Activated B cell treated with CpG ODN at 0.5 μM for 24 hours (primary cell): ENCODE data around the gene ERBB4. TPM values are rescaled to one million over a fixed set of nuclear protein-coding genes. Genes with fewer than 3 reads are reported as not detected.
"Not testable (repeated sequence)": the region's sequence is repeated elsewhere in the genome, so short reads cannot be mapped to it uniquely, and the experiment has no call there.

Experiments used
- ATAC-seq: fragments of 200-7000 bp; cut with Tn5 transposase; one replicate; pipeline ENCODE4 v1.10.0; 2021; ENCODE audit warnings: low read depth, mild to moderate bottlenecking, moderate library complexity
- CTCF ChIA-PET: fragments of 350-600 bp; sonication (Branson Sonifier 250); formaldehyde crosslinking; loops from one replicate; lab custom pipeline; 2021; ENCODE audit warnings: antibody characterized with exemption; lab: Charles Lee
- POLR2A ChIA-PET: fragments of 350-600 bp; sonication (Branson Sonifier 250); formaldehyde crosslinking; loops from one replicate; lab custom pipeline; 2021; ENCODE audit warnings: antibody characterized with exemption; lab: Charles Lee
- DNase-seq: peaks from one replicate; pipeline ENCODE4 v3.0.0; 2022
- H3K27ac Mint-ChIP-seq: one replicate; pipeline ENCODE4 v1.8.0; 2020; ENCODE audit warnings: mixed read lengths
- H3K27me3 Mint-ChIP-seq: one replicate; pipeline ENCODE4 v1.8.0; 2021; ENCODE audit warnings: mixed read lengths
- H3K36me3 Mint-ChIP-seq: one replicate; pipeline ENCODE4 v1.8.0; 2021; ENCODE audit warnings: low read depth, mixed read lengths
- H3K4me1 Mint-ChIP-seq: one replicate; pipeline ENCODE4 v1.8.0; 2021; ENCODE audit warnings: mixed read lengths
- H3K4me3 Mint-ChIP-seq: one replicate; pipeline ENCODE4 v1.8.0; 2020; ENCODE audit warnings: mild to moderate bottlenecking, mixed read lengths
- H3K9me3 Mint-ChIP-seq: one replicate; pipeline ENCODE4 v1.8.0; 2020; ENCODE audit warnings: mixed read lengths
- intact Hi-C: fragments of 100-400 bp; cut with micrococcal nuclease; formaldehyde crosslinking; loops from one replicate; pipeline ENCODE4 v1.15.1; 2024
- total RNA-seq: library from RNA; stranded (reverse); gene quantifications from 2 replicates; pipeline ENCODE4 v1.2.3, GENCODE V29; 2022
- TF ChIP-seq, protein P1 (sequence below): fragments of 200-600 bp; IDR thresholded peaks from one replicate; pipeline ENCODE4 v1.8.0; 2022; ENCODE audit warnings: antibody characterized with exemption, mild to moderate bottlenecking

Gene ERBB4
- total RNA-seq, 1 donor from 2014 or later = not detected

DNA sequence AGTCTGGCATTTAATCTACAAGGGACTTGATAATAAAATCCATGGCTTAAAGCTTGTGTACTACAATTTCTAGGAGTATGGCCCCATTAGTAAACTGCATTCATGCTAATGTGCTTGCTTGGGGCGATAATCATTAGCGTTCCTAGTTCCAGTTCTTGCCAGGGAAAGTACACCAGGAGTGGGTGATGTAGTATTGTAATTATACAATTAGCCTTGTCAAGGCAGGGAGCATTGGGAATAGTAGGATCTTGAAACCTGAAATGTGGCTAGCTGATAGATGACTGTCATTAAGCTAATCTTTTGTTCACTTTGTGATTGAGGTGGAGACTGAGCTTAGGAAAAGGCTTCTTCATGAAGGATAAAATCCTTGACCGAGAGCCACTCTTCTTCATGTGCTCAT, 993.0 kb downstream of the ERBB4 start:
- Mint-ChIP-seq H3K36me3 (no peaks in the 10 kb centered on the region), H3K27ac (no peak overlapping the region), H3K9me3 (no peaks in the 10 kb centered on the region), H3K27me3 (no peaks in the 10 kb centered on the region), H3K4me1 (no peaks in the 10 kb centered on the region), H3K4me3 (no peak overlapping the region)
- no peak for ATAC-seq
- POLR2A ChIA-PET = no interaction called here
- DNase-seq = no peak
- CTCF ChIA-PET = no interaction called here
- TF ChIP-seq, protein P1, sequence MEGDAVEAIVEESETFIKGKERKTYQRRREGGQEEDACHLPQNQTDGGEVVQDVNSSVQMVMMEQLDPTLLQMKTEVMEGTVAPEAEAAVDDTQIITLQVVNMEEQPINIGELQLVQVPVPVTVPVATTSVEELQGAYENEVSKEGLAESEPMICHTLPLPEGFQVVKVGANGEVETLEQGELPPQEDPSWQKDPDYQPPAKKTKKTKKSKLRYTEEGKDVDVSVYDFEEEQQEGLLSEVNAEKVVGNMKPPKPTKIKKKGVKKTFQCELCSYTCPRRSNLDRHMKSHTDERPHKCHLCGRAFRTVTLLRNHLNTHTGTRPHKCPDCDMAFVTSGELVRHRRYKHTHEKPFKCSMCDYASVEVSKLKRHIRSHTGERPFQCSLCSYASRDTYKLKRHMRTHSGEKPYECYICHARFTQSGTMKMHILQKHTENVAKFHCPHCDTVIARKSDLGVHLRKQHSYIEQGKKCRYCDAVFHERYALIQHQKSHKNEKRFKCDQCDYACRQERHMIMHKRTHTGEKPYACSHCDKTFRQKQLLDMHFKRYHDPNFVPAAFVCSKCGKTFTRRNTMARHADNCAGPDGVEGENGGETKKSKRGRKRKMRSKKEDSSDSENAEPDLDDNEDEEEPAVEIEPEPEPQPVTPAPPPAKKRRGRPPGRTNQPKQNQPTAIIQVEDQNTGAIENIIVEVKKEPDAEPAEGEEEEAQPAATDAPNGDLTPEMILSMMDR = no peak
- intact Hi-C loops = no loop called here

DNA sequence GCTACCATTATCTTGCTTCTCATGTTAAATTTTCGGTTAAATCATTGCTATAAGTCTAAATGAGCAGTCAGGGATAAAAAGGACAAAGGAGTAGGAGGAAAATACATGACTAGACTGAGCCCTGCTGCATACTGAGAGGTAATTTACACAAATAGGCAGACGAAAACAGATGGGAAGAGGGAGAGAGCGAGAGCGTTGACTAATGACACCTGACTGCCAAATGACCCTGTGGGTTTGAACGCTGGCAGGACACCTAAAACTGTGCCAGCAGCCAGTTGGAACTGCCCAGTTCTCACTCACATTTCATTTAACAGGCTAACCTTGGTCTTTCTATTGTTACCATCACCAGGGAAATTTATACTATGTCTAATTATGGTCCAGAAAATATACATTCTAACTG, 1004.0 kb downstream of the ERBB4 start:
- no peak for ATAC-seq
- intact Hi-C loops = no loop called here
- TF ChIP-seq, protein P1 = no peak
- Mint-ChIP-seq H3K4me3 (no peak overlapping the region), H3K27me3 (no peaks in the 10 kb centered on the region), H3K36me3 (no peaks in the 10 kb centered on the region), H3K4me1 (no peaks in the 10 kb centered on the region), H3K9me3 (no peaks in the 10 kb centered on the region), H3K27ac (no peak overlapping the region)
- POLR2A ChIA-PET = interaction anchor here (0.7 kb wide), 1 partner anchor 21 kb away, joined by 3 read pairs; no protein-coding TSS in a partner anchor
- no peak for DNase-seq
- CTCF ChIA-PET = no interaction called here

DNA sequence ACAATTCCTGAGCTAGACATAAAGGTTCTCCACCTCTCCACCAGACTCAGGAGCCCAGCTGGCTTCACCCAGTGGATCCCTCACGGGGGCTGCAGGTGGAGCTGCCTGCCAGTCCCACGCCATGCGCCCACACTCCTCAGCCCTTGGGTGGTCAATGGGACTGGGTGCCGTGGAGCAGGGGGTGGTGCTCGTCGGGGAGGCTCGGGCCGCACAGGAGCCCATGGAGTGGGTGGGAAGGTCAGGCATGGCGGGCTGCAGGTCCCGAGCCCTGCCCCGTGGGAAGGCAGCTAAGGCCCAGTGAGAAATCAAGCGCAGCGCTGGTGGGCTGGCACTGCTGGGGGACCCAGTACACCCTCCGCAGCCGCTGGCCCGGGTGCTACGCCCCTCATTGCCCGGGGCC, 1014.4 kb downstream of the ERBB4 start:
- ATAC-seq, intact Hi-C loops, H3K9me3 Mint-ChIP-seq, H3K4me3 Mint-ChIP-seq, H3K27me3 Mint-ChIP-seq, H3K36me3 Mint-ChIP-seq, CTCF ChIA-PET, H3K27ac Mint-ChIP-seq, H3K4me1 Mint-ChIP-seq, DNase-seq, POLR2A ChIA-PET: not testable (repeated sequence)

DNA sequence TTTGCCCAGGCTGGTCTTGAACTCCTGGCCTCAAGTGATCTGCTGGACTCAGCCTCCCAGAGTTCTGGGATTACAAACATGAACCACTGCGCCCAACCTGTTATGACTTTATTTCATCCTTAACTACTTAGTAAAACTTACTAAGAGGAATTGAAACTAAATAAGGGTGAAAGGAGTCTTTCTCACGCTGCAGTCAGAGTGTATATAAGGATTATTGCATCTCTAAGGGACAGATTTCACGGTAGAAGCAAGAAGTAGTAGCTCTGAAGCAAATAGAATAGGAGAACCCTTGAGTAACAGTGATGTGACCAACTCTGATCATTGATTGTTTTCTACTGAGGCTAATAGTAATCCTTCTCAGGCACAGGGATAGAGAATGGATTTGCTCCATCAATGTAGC, 1022.1 kb downstream of the ERBB4 start:
- Mint-ChIP-seq H3K9me3 (no peaks in the 10 kb centered on the region), H3K27ac (no peak overlapping the region), H3K27me3 (no peaks in the 10 kb centered on the region), H3K4me3 (no peak overlapping the region), H3K4me1 (no peaks in the 10 kb centered on the region), H3K36me3 (no peaks in the 10 kb centered on the region)
- intact Hi-C loops = no loop called here
- ATAC-seq (no peak), DNase-seq (no peak)
- ChIA-PET CTCF (interaction anchor here (1.0 kb wide), 1 partner anchor 61 kb away, joined by 3 read pairs; no protein-coding TSS in a partner anchor), POLR2A (no interaction called here)
- TF ChIP-seq, protein P1 = no peak

DNA sequence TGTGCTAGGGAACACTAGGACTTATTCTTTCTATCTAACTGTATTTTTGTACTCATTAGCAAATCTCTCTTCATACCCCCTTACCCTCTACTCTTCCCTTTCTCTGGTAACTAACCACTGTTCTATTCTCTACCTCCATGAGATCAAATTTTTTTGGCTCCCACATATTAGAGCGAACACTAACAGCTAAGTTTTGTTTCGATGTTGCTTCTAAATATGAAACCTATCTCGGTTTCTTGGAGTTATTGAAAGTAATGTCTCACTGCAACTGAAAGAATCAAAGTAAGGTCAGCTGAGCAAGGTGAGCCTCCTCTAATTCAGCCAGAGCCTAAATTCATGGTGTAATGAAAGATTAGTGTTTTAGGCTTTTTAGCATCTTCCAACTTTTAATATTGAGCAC, 1024.6 kb downstream of the ERBB4 start:
- Mint-ChIP-seq H3K36me3 (no peaks in the 10 kb centered on the region), H3K4me1 (no peaks in the 10 kb centered on the region), H3K9me3 (no peaks in the 10 kb centered on the region), H3K27me3 (no peaks in the 10 kb centered on the region), H3K27ac (no peak overlapping the region), H3K4me3 (no peak overlapping the region)
- intact Hi-C loops = no loop called here
- ATAC-seq (no peak), DNase-seq (no peak)
- TF ChIP-seq, protein P1 = no peak
- ChIA-PET POLR2A (interaction anchor here (0.6 kb wide), 1 partner anchor 21 kb away, joined by 3 read pairs; no protein-coding TSS in a partner anchor), CTCF (no interaction called here)

DNA sequence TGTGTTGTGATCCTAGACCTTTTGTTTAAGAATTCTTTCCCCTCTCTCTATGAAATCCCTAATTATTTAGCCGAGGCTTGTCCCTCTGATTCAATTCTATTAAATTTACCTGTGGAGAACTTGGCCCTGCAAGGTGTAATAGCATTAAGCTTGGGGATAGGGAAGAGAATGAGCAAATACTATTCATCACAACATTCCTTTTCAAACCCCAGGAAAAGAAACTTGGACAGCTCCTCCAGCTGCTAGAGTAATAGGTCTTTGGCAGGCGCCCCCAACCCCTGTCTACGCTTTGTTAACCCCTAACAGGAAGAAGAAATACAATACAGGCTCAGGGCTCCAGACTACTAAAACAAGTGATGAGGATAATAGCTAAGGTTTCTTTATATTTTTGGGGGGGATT, 1025.2 kb downstream of the ERBB4 start:
- TF ChIP-seq, protein P1 = no peak
- ChIA-PET CTCF (no interaction called here), POLR2A (no interaction called here)
- no peaks in the 10 kb centered on the region for H3K36me3 Mint-ChIP-seq
- H3K9me3 Mint-ChIP-seq = no peaks in the 10 kb centered on the region
- no peaks in the 10 kb centered on the region for H3K4me1 Mint-ChIP-seq
- intact Hi-C loops = no loop called here
- no peak overlapping the region for H3K27ac Mint-ChIP-seq
- H3K4me3 Mint-ChIP-seq = no peak overlapping the region
- ATAC-seq = no peak
- no peak for DNase-seq
- no peaks in the 10 kb centered on the region for H3K27me3 Mint-ChIP-seq
